HG02973 (cell line): ENCODE measurements around the gene PIP5KL1.

Experiments
- ATAC-seq: cut with Tn5 transposase; IDR thresholded peaks from one replicate; pipeline ENCODE4 v1.9.1; 2021; ENCODE audit warnings: moderate library complexity; ENCODE audit not compliant: unreplicated experiment

Gene PIP5KL1

GRCh38 chr9:127916720-127917581 is 13.6 kb downstream of the PIP5KL1 start, which contains the start of gene ST6GALNAC4:
TSS of gene ST6GALNAC4 (minus strand) at chr9:127917041. CDS start at chr9:127916419, 622 bp downstream.
- ATAC-seq, result peak; percentile 60

GRCh38 chr9:127915801-127916719 is 14.5 kb downstream of the PIP5KL1 start:
- ATAC-seq, result no peak

- no peak for ATAC-seq
These were observed 15.2 kb downstream of the PIP5KL1 start for GRCh38 chr9:127915325-127915752.

GRCh38 chr9:127913682-127914081 is 16.9 kb downstream of the PIP5KL1 start:
- ATAC-seq, result no peak

GRCh38 chr9:127912882-127913281 is 17.7 kb downstream of the PIP5KL1 start:
- ATAC-seq, result no peak

- no peak for ATAC-seq
These were observed 18.3 kb downstream of the PIP5KL1 start for GRCh38 chr9:127912296-127912695.

GRCh38 chr9:127910613-127911205 is 19.9 kb downstream of the PIP5KL1 start:
- no peak for ATAC-seq

- ATAC-seq, result no peak
These were observed 20.7 kb downstream of the PIP5KL1 start for GRCh38 chr9:127909839-127910273.

- no peak for ATAC-seq
These were observed 22.0 kb downstream of the PIP5KL1 start for GRCh38 chr9:127908660-127908926.

- no peak for ATAC-seq
These were observed 22.5 kb downstream of the PIP5KL1 start for GRCh38 chr9:127907867-127908659.

- no peak for ATAC-seq
These were observed 24.8 kb downstream of the PIP5KL1 start for GRCh38 chr9:127905788-127906191.

- ATAC-seq, result no peak
These were observed 25.4 kb downstream of the PIP5KL1 start for GRCh38 chr9:127905004-127905728.

- no peak for ATAC-seq
These were observed 26.0 kb downstream of the PIP5KL1 start for GRCh38 chr9:127904561-127905003.

GRCh38 chr9:127903557-127904475 is 26.8 kb downstream of the PIP5KL1 start:
- no peak for ATAC-seq

GRCh38 chr9:127899128-127899943 is 31.2 kb downstream of the PIP5KL1 start, which contains the start of gene ST6GALNAC6:
TSS of gene ST6GALNAC6 (minus strand) at chr9:127899603. CDS start at chr9:127897981, 1,622 bp downstream.
- ATAC-seq, result peak; percentile 58

- ATAC-seq, result no peak
These were observed 32.0 kb downstream of the PIP5KL1 start for GRCh38 chr9:127898433-127899127.

- ATAC-seq, result no peak
These were observed 33.3 kb downstream of the PIP5KL1 start for GRCh38 chr9:127897193-127897692.
